Spleen (tissue), 7 donors: ENCODE results near the gene TSEN15.

Experiments used
- POLR2A ChIP-seq, 3 donors: fragments of 450-650 bp; IDR thresholded peaks; one replicate each; pipeline ENCODE4 v1.5.1; 2017; ENCODE audit warnings: antibody characterized with exemption in 3 of 3, mild to moderate bottlenecking in 1 of 3
- TF ChIP-seq, protein P1 (sequence below), 11 experiments: fragments of 200-600 bp in 7 of 11; fragments of 450-650 bp in 4 of 11; sonication (generic) in 4 of 11; IDR thresholded peaks in 8 of 11; conservative IDR thresholded peaks in 3 of 11; 1 replicate in 7 of 11; 2 replicates in 4 of 11; pipeline versions ENCODE4 v1.4.0 to v1.8.0; 2016 to 2021; ENCODE audit warnings: antibody characterized with exemption in 11 of 11, inconsistent platforms in 4 of 11, mild to moderate bottlenecking in 1 of 11
- donor health status: DM: no; HTN: no; CAD: no; lungs with moderate emphysema.
- donor health status: DM: no; HTN: no; CAD: no.
- donor health status: DM: no; HTN: no; CAD: no.

GRCh38 chr1:184061396-184062003, 10.0 kb downstream of the TSEN15 start:
- TF ChIP-seq, protein P1, sequence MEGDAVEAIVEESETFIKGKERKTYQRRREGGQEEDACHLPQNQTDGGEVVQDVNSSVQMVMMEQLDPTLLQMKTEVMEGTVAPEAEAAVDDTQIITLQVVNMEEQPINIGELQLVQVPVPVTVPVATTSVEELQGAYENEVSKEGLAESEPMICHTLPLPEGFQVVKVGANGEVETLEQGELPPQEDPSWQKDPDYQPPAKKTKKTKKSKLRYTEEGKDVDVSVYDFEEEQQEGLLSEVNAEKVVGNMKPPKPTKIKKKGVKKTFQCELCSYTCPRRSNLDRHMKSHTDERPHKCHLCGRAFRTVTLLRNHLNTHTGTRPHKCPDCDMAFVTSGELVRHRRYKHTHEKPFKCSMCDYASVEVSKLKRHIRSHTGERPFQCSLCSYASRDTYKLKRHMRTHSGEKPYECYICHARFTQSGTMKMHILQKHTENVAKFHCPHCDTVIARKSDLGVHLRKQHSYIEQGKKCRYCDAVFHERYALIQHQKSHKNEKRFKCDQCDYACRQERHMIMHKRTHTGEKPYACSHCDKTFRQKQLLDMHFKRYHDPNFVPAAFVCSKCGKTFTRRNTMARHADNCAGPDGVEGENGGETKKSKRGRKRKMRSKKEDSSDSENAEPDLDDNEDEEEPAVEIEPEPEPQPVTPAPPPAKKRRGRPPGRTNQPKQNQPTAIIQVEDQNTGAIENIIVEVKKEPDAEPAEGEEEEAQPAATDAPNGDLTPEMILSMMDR (IDR thresholded peaks at IDR 0.05 in 8 of 11, conservative IDR thresholded peaks at IDR 0.05 in 3 of 11) = no peak
- no peak for TF ChIP-seq POLR2A (IDR thresholded peaks at IDR 0.05)
